PC-9 (cell line): ENCODE data around the gene MAP2K5. TPM values are rescaled to one million over a fixed set of nuclear protein-coding genes. Genes with fewer than 3 reads are reported as not detected.

Experiments used
- BruUV-seq: library from RNA; stranded (reverse); fragments of 400-500 nt; replicated peaks from 2 replicates; lab custom pipeline; 2021; lab: Mats Ljungman, UMichigan
- CTCF ChIA-PET: fragments of 300-600 bp; sonication (Branson Sonifier 250); formaldehyde crosslinking; loops from one replicate; lab custom pipeline; 2022; ENCODE audit warnings: antibody characterized with exemption; lab: Charles Lee
- POLR2A ChIA-PET: fragments of 300-600 bp; sonication (Branson Sonifier 250); formaldehyde crosslinking; loops from one replicate; lab custom pipeline; 2022; ENCODE audit warnings: antibody characterized with exemption; ENCODE audit not compliant: unreplicated experiment; lab: Charles Lee
- DNase-seq, 2 experiments: peaks; one replicate each; pipeline versions ENCODE4 v3.0.0 to v3.0.0-alpha.2; 2015 to 2022; ENCODE audit warnings: mixed read lengths in 1 of 2
- H2AFZ ChIP-seq: fragments of 200-600 bp; sonication (generic); 2 replicates; pipeline ENCODE4 v1.8.1; 2017; ENCODE audit warnings: antibody characterized with exemption
- H3F3A ChIP-seq: fragments of 200-600 bp; sonication (generic); 2 replicates; pipeline ENCODE4 v1.8.1; 2017; ENCODE audit warnings: antibody characterized with exemption, mild to moderate bottlenecking, low read depth; ENCODE audit not compliant: insufficient read depth
- H3K27ac ChIP-seq: fragments of 200-600 bp; sonication (generic); 2 replicates; pipeline ENCODE4 v1.6.1; 2016; ENCODE audit warnings: mixed run types
- H3K27me3 ChIP-seq: fragments of 200-600 bp; sonication (generic); 2 replicates; pipeline ENCODE4 v1.6.1; 2016; ENCODE audit warnings: low read depth, mixed run types; ENCODE audit not compliant: insufficient read depth
- H3K36me3 ChIP-seq: fragments of 200-600 bp; sonication (generic); 2 replicates; pipeline ENCODE4 v1.6.1; 2016; ENCODE audit warnings: low read depth, mixed run types
- H3K4me1 ChIP-seq: fragments of 200-600 bp; sonication (generic); replicated peaks from 2 replicates; pipeline ENCODE4 v1.6.1; 2016; ENCODE audit warnings: mixed run types; ENCODE audit not compliant: insufficient read depth
- H3K4me2 ChIP-seq: fragments of 200-600 bp; sonication (generic); 2 replicates; pipeline ENCODE4 v1.6.1; 2017; ENCODE audit warnings: mixed run types
- H3K4me3 ChIP-seq: fragments of 200-600 bp; sonication (generic); 2 replicates; pipeline ENCODE4 v1.6.1; 2016; ENCODE audit warnings: mixed run types
- H3K79me2 ChIP-seq: fragments of 200-600 bp; sonication (generic); 2 replicates; pipeline ENCODE4 v1.6.1; 2017; ENCODE audit warnings: low read depth, mixed run types
- H3K9me2 ChIP-seq: fragments of 200-600 bp; sonication (generic); 2 replicates; pipeline ENCODE4 v1.8.1; 2017; ENCODE audit warnings: mild to moderate bottlenecking; ENCODE audit not compliant: insufficient read depth
- H3K9me3 ChIP-seq: fragments of 200-600 bp; sonication (generic); 2 replicates; pipeline ENCODE4 v1.8.1; 2016; ENCODE audit warnings: low read depth; ENCODE audit not compliant: insufficient read depth
- H4K20me1 ChIP-seq: fragments of 200-600 bp; sonication (generic); 2 replicates; pipeline ENCODE4 v1.8.1; 2017; ENCODE audit not compliant: insufficient read depth
- CTCF ChIP-seq: fragments of 200-600 bp; sonication (generic); conservative IDR thresholded peaks from 2 replicates; pipeline ENCODE4 v1.6.1; 2017; ENCODE audit warnings: mixed run types, antibody characterized with exemption, mild to moderate bottlenecking, moderate library complexity
- EZH2 ChIP-seq: fragments of 200-600 bp; sonication (generic); IDR thresholded peaks from 2 replicates; pipeline ENCODE4 v1.8.0; 2017; ENCODE audit warnings: antibody characterized with exemption, low read depth
- intact Hi-C: fragments of 100-400 bp; cut with micrococcal nuclease; formaldehyde crosslinking; loops from one replicate; pipeline ENCODE4 v1.10.0; 2022; ENCODE audit not compliant: unreplicated experiment
- total RNA-seq: library from RNA; stranded (reverse); gene quantifications from 2 replicates; pipeline ENCODE4 v1.2.3, GENCODE V29; 2021

The MAP2K5 gene
- total RNA-seq, 1 experiment from 2014 or later, result 26.9 TPM

DNA sequence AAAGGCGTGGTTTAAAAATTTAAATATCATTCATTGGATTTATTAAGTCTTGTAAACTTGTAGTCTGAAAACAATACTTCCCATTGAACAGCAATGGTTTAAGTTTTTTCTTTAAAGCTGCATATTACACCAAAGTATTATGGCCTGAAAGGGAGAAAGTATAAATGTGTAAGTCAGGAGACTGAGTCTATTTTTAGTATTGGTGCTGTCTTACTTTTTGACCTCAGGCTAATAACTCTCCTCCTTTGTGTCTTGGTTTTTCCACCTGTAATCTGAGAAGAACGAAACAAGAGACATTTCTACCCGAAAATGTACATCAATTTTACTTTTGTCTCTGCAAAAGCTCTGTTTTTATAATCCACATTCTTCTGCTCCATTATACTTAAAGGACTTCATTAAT is 14.0 kb upstream of the MAP2K5 start:
- no peak for DNase-seq
- Histone ChIP-seq H3F3A (no peaks in the 10 kb centered on the region), H3K27ac (no peak overlapping the region), H3K9me3 (no peaks in the 10 kb centered on the region), H3K79me2 (peaks cover 25% of the 10 kb centered on the region), H3K9me2 (no peaks in the 10 kb centered on the region), H3K27me3 (no peaks in the 10 kb centered on the region), H3K36me3 (0 out of 2 replicates have a peak, but pooled peaks cover 7% of the 10 kb centered on the region), H3K4me3 (no peak overlapping the region), H4K20me1 (peaks cover under 1% of the 10 kb centered on the region; the same call in 1 of the 2 replicates), H3K4me1 (peaks cover 5% of the 10 kb centered on the region; the same call in 1 of the 2 replicates), H2AFZ (no peak overlapping the region), H3K4me2 (no peak overlapping the region)
- TF ChIP-seq CTCF (no peak), EZH2 (no peak)
- CTCF ChIA-PET, result no interaction called here
- intact Hi-C loops, result no loop called here
- POLR2A ChIA-PET, result no interaction called here
- no TSS peak for BruUV-seq

DNA sequence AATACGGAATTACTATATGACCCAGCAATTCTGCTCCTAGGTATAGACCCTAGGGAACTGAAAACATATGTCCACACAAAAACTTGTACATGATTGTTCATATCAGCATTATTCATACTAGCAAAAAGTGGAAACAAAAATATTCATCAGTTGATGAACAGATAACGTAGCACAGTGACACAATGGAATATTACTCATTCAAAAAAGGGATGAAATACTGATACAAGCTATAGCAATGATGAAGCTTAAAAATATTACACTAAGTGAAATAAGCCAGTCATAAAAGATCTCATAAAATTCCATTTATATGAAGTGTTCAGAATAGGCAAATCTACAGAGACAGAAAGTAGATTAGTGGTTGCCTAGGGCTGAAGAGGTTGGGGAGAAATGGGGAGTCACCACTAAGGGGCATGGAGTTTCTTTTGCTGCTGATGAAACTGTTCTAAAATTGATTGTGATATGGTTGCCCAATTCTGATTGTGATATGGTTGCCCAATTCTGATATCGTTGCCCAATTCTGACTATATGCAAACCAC is 11.1 kb upstream of the MAP2K5 start:
- H3K9me3 ChIP-seq, result no peaks in the 10 kb centered on the region
- H4K20me1 ChIP-seq, result no peaks in the 10 kb centered on the region
- no peaks in the 10 kb centered on the region for H3K27me3 ChIP-seq
- POLR2A ChIA-PET, result interaction anchor here (1.1 kb wide), 1 partner anchor 9 kb away, joined by 6 read pairs; no protein-coding TSS in a partner anchor
- H3K4me3 ChIP-seq, result no peak overlapping the region
- peak in 1 of 2 experiments; percentile 67 for DNase-seq
- CTCF ChIA-PET, result no interaction called here
- intact Hi-C loops, result no loop called here
- H3K27ac ChIP-seq, result peak overlapping the region; percentile 54
- H3K9me2 ChIP-seq, result no peaks in the 10 kb centered on the region
- no TSS peak for BruUV-seq
- no peaks in the 10 kb centered on the region for H3K4me1 ChIP-seq
- no peak for TF ChIP-seq CTCF
- no peaks in the 10 kb centered on the region for H3K79me2 ChIP-seq
- H3K4me2 ChIP-seq, result no peak overlapping the region
- no peak overlapping the region for H2AFZ ChIP-seq
- no peaks in the 10 kb centered on the region for H3F3A ChIP-seq
- 0 out of 2 replicates have a peak, but pooled peaks cover 7% of the 10 kb centered on the region for H3K36me3 ChIP-seq

DNA sequence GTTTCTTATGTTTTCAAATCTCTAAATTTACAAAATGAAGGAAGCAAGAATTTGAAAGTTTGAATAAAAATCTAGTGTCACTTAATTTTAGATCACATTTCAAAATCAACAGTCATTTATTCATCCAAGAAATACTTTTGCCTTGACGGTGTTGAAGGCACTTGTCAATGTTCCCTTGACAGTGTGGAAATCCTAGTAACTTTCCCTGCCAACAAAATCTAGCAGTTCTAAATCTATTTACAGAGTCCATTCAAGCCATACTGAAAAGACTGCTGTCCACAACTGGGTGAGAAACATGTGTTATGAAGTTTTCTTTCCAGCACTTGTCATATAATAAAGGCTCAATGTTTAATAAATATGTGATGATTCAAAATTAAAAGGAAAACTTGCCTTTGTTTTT is 8.6 kb upstream of the MAP2K5 start:
- no peaks in the 10 kb centered on the region for H3K27me3 ChIP-seq
- no TSS peak for BruUV-seq
- H3K9me2 ChIP-seq, result no peaks in the 10 kb centered on the region
- H2AFZ ChIP-seq, result no peak overlapping the region
- H3K4me3 ChIP-seq, result no peak overlapping the region
- no peaks in the 10 kb centered on the region for H3K4me1 ChIP-seq
- no peaks in the 10 kb centered on the region for H3K9me3 ChIP-seq
- H3K79me2 ChIP-seq, result no peaks in the 10 kb centered on the region
- DNase-seq, result no peak
- no peak overlapping the region for H3K4me2 ChIP-seq
- POLR2A ChIA-PET, result no interaction called here
- H3F3A ChIP-seq, result no peaks in the 10 kb centered on the region
- no peak overlapping the region for H3K27ac ChIP-seq
- H3K36me3 ChIP-seq, result no peaks in the 10 kb centered on the region
- no peaks in the 10 kb centered on the region for H4K20me1 ChIP-seq
- CTCF ChIA-PET, result no interaction called here
- no peak for TF ChIP-seq CTCF
- TF ChIP-seq EZH2, result no peak
- intact Hi-C loops, result no loop called here
